ENCODE results near the gene LHPP.

Gene LHPP

GRCh38 chr10:124482236-124482800 is 20.7 kb downstream of the LHPP start:
- ChIA-PET CTCF (interaction anchor here (1.1 kb wide), 1 partner anchor 79 kb away, joined by 3 read pairs; no protein-coding TSS in a partner anchor), POLR2A (ENCODE audit: low non-redundant PET) (no interaction called here)
- no peak overlapping the region for H3K27ac ChIP-seq
- no peak for TF ChIP-seq CTCF (conservative IDR thresholded peaks at IDR 0.05; ENCODE audit: low read depth)
- DNase-seq (ENCODE audit: low spot score): no peak

- no peak overlapping the region for H3K27ac ChIP-seq
- no peak for TF ChIP-seq CTCF (conservative IDR thresholded peaks at IDR 0.05; ENCODE audit: low read depth)
- no peak for DNase-seq (ENCODE audit: low spot score)
- CTCF ChIA-PET: interaction anchor here (1.1 kb wide), 1 partner anchor 79 kb away, joined by 3 read pairs; no protein-coding TSS in a partner anchor
- POLR2A ChIA-PET (ENCODE audit: low non-redundant PET): no interaction called here
Measured at GRCh38 chr10:124482876-124483275, 21.3 kb downstream of the LHPP start.

GRCh38 chr10:124484031-124484430 is 22.4 kb downstream of the LHPP start:
- CTCF ChIA-PET: interaction anchor here (0.6 to 1.5 kb wide), 3 partner anchors 9 to 81 kb away, joined by 3 to 4 read pairs (median 3); no protein-coding TSS in a partner anchor
- TF ChIP-seq CTCF (conservative IDR thresholded peaks at IDR 0.05; ENCODE audit: low read depth): no peak
- no peak for DNase-seq (ENCODE audit: low spot score)
- no peak overlapping the region for H3K27ac ChIP-seq
- POLR2A ChIA-PET (ENCODE audit: low non-redundant PET): no interaction called here

- ChIA-PET CTCF (interaction anchor here (0.7 to 1.5 kb wide), 2 partner anchors 10 to 81 kb away, joined by 3 read pairs; no protein-coding TSS in a partner anchor), POLR2A (ENCODE audit: low non-redundant PET) (no interaction called here)
- TF ChIP-seq CTCF (conservative IDR thresholded peaks at IDR 0.05; ENCODE audit: low read depth): no peak
- H3K27ac ChIP-seq: no peak overlapping the region
- DNase-seq (ENCODE audit: low spot score): no peak
Measured at GRCh38 chr10:124484661-124485060, 23.0 kb downstream of the LHPP start.

- DNase-seq (ENCODE audit: low spot score): no peak
- TF ChIP-seq CTCF (conservative IDR thresholded peaks at IDR 0.05; ENCODE audit: low read depth): no peak
- no peak overlapping the region for H3K27ac ChIP-seq
- CTCF ChIA-PET: no interaction called here
- POLR2A ChIA-PET (ENCODE audit: low non-redundant PET): no interaction called here
Measured at GRCh38 chr10:124486635-124487034, 25.0 kb downstream of the LHPP start.

GRCh38 chr10:124491105-124491504 is 29.5 kb downstream of the LHPP start:
- CTCF ChIA-PET: no interaction called here
- POLR2A ChIA-PET (ENCODE audit: low non-redundant PET): no interaction called here
- DNase-seq (ENCODE audit: low spot score): no peak
- TF ChIP-seq CTCF (conservative IDR thresholded peaks at IDR 0.05; ENCODE audit: low read depth): no peak
- no peak overlapping the region for H3K27ac ChIP-seq

All from RWPE1 (cell line).